Stomach (tissue), 9 donors: ENCODE measurements around the gene VGF. TPM values are rescaled to one million over a fixed set of nuclear protein-coding genes. Genes with fewer than 3 reads are reported as not detected.

Experiments used
- DNase-seq, 2 donors: peaks; one replicate each; pipeline versions ENCODE4 v3.0.0 to v3.0.0-alpha.2; 2013 to 2019
- H3K27ac ChIP-seq, 5 donors: fragments of 200-600 bp in 4 of 5; sonication (generic) in 4 of 5; one replicate each; pipeline ENCODE4 v1.5.1; 2013 to 2019; ENCODE audit warnings: mild to moderate bottlenecking in 1 of 5, moderate library complexity in 1 of 5
- H3K27me3 ChIP-seq, 3 donors: fragments of 200-600 bp; sonication (generic); one replicate each; pipeline ENCODE4 v1.5.1; 2017 to 2019; ENCODE audit warnings: mixed run types in 1 of 3
- H3K36me3 ChIP-seq, 4 donors: fragments of 200-600 bp; sonication (generic); 1 replicate in 3 of 4; 2 replicates in 1 of 4; pipeline ENCODE4 v1.5.1; 2016 to 2019
- H3K4me1 ChIP-seq, 4 donors: fragments of 200-600 bp; sonication (generic); one replicate each; pipeline ENCODE4 v1.5.1; 2016 to 2019
- H3K4me3 ChIP-seq, 4 donors: fragments of 200-600 bp; sonication (generic) in 3 of 4; one replicate each; pipeline ENCODE4 v1.5.1; 2016 to 2019; ENCODE audit warnings: mild to moderate bottlenecking in 1 of 4
- H3K9me3 ChIP-seq, 4 donors: fragments of 200-600 bp; sonication (generic); one replicate each; pipeline ENCODE4 v1.5.1; 2016 to 2019
- CTCF ChIP-seq, 7 experiments: fragments of 450-650 bp in 4 of 7; fragments of 200-600 bp in 3 of 7; sonication (generic) in 3 of 7; IDR thresholded peaks; one replicate each; pipeline ENCODE4 v1.5.1; 2016 to 2019; ENCODE audit warnings: antibody characterized with exemption in 7 of 7, control low read depth in 2 of 7, mild to moderate bottlenecking in 1 of 7
- EP300 ChIP-seq: sonication (generic); formaldehyde crosslinking; IDR thresholded peaks from one replicate; pipeline ENCODE4 v1.6.1; 2017; ENCODE audit warnings: antibody characterized with exemption
- POLR2A ChIP-seq, 4 donors: fragments of 450-650 bp; IDR thresholded peaks; one replicate each; pipeline ENCODE4 v1.6.1; 2016; ENCODE audit warnings: antibody characterized with exemption in 4 of 4, control low read depth in 2 of 4, mild to moderate bottlenecking in 1 of 4, moderate library complexity in 1 of 4
- POLR2AphosphoS5 ChIP-seq, 3 donors: sonication (generic); formaldehyde crosslinking; IDR thresholded peaks; one replicate each; pipeline ENCODE4 v1.6.1; 2016; ENCODE audit warnings: antibody characterized with exemption in 3 of 3
- WGBS, 5 donors: extraction: QIAGEN DNeasy Blood & Tissue Kit in 3 of 5; methylation state at CpG; one replicate each; pipeline versions ENCODE4 v1.1.5 to v1.1.7; 2013 to 2018; 5-methylcytosine and 5-hydroxymethylcytosine counted together
- intact Hi-C: fragments of 100-400 bp; cut with DNase I; formaldehyde crosslinking; loops from one replicate; pipeline ENCODE4 v1.15.1; 2023; ENCODE audit warnings: low total_unique reads
- polyA plus RNA-seq, 3 donors: library from polyadenylated mRNA; stranded (reverse); fragments of 200-250 nt; gene quantifications; one replicate each; pipeline ENCODE4 v1.2.3, GENCODE V29; 2013
- total RNA-seq, 5 donors: library from RNA; depleted of rRNA; stranded (reverse); fragments of >200 nt; gene quantifications; one replicate each; pipeline versions ENCODE4 v1.1.0 to v1.2.3, GENCODE V29; 2014 to 2016
- donor health status: healthy with polysubstance abuse.
- donor health status: Bipolar disorder and iron deficiency.
- donor health status: healthy.

VGF gene
- total and polyA plus RNA-seq, 8 donors = 0.15 to 5.8 (median 0.65) TPM; not detected in 4

DNA sequence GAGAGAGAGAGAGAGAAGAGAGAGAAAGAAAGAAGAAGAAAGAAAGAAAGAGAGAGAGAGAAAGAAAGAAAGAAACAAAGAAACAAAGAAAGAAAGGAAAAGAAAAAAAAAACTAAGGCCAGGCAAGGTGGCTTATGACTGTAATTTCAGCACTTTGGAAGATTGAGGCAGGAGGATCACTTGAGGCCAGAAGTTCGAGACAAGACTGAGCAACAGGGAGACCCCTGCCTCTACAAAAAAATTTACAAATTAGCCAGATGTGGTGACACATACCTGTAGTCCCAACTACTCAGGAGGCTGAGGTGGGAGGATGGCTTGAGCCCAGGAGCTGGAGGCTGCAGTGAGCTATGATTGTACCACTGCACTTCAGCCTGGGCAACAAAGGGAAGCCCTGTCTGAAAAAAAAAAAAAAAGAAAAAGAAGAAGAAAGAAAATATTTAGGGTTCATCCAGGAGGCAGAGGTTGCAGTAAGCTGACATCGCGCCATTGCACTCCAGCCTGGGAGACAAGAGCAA, 35.7 kb downstream of the VGF start:
- intact Hi-C loops = no loop called here
- Histone ChIP-seq H3K27ac (no peak overlapping the region), H3K4me3 (no peak overlapping the region), H3K36me3 (peaks cover 0 to 24% (median 2%) of the 10 kb centered on the region in 4 donors), H3K9me3 (no peaks in the 10 kb centered on the region), H3K27me3 (peaks cover 0 to 23% (median 0%) of the 10 kb centered on the region in 3 donors), H3K4me1 (peaks cover 18 to 31% (median 22%) of the 10 kb centered on the region in 4 donors)
- DNase-seq = no peak
- TF ChIP-seq POLR2A (IDR thresholded peaks at IDR 0.05) = no peak
- TF ChIP-seq POLR2AphosphoS5 (IDR thresholded peaks at IDR 0.05) = no peak
- no peak for TF ChIP-seq CTCF (IDR thresholded peaks at IDR 0.05)
- TF ChIP-seq EP300 = no peak
- 80 to 86% (median 83%) methylated on average over 3 of the region's 3 CpGs for WGBS, 5 donors

DNA sequence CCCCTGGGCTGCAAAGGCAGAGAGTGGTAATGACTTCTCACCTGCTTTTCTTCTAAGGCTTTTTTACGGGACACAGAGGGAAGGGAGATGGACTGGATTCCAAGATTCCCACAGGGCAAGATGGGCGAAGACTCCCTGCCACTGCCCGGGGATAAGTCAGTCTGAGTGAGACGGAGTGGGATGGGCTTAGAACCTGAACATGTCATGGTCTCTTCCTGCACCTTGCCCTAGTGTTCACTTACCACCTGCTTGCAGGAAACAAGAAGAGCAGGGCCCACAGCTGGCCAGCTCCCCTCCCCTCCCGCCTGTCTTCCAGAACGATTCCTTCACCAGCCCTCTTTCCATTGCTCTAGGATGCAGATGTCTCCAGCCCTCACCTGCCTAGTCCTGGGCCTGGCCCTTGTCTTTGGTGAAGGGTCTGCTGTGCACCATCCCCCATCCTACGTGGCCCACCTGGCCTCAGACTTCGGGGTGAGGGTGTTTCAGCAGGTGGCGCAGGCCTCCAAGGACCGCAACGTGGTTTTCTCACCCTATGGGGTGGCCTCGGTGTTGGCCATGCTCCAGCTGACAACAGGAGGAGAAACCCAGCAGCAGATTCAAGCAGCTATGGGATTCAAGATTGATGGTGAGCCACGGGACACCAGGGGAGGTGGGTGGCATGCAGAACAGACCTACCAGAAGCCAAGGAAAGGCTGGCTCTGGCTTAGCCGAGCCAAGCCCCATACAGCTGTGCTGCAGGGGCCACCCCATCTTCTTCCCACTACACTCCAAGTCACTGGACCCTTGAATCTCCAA, 37.1 kb downstream of the VGF start:
- peaks cover 18 to 38% (median 25%) of the 10 kb centered on the region in 4 donors for H3K4me1 ChIP-seq
- peaks cover 0 to 23% (median 0%) of the 10 kb centered on the region in 3 donors for H3K27me3 ChIP-seq
- H3K36me3 ChIP-seq = peaks cover 0 to 12% (median 2%) of the 10 kb centered on the region in 4 donors
- DNase-seq = no peak
- 74 to 87% (median 77%) methylated on average over 12 to 14 of the region's 14 CpGs for WGBS, 5 donors
- H3K4me3 ChIP-seq = peak overlapping the region in 3 of 4 donors; percentile 1 to 37 (median 25)
- intact Hi-C loops = no loop called here
- peak overlapping the region in 1 of 5 donors; percentile 38 for H3K27ac ChIP-seq
- no peaks in the 10 kb centered on the region for H3K9me3 ChIP-seq
- no peak for TF ChIP-seq POLR2AphosphoS5 (IDR thresholded peaks at IDR 0.05)
- no peak for TF ChIP-seq POLR2A (IDR thresholded peaks at IDR 0.05)
- no peak for TF ChIP-seq EP300
- no peak for TF ChIP-seq CTCF (IDR thresholded peaks at IDR 0.05)

GRCh38 chr7:101127460-101128039, 37.8 kb downstream of the VGF start:
- DNase-seq = no peak
- Histone ChIP-seq H3K36me3 (peaks cover 0 to 12% (median 2%) of the 10 kb centered on the region in 4 donors), H3K4me1 (peaks cover 25 to 45% (median 29%) of the 10 kb centered on the region in 4 donors), H3K9me3 (no peaks in the 10 kb centered on the region), H3K27me3 (peaks cover 0 to 23% (median 0%) of the 10 kb centered on the region in 3 donors), H3K4me3 (peak overlapping the region; percentile 8 to 37 (median 31)), H3K27ac (peak overlapping the region in 4 of 5 donors; percentile 38 to 81 (median 71))
- TF ChIP-seq EP300 (no peak), POLR2AphosphoS5 (IDR thresholded peaks at IDR 0.05) (no peak), CTCF (IDR thresholded peaks at IDR 0.05) (no peak), POLR2A (IDR thresholded peaks at IDR 0.05) (no peak)
- intact Hi-C loops = no loop called here
- WGBS, 5 donors = 68 to 75% (median 74%) methylated on average over 3 of the region's 3 CpGs

GRCh38 chr7:101126651-101127459, 38.5 kb downstream of the VGF start, which contains the start of gene SERPINE1:
Gene SERPINE1, plus strand, starts transcription at chr7:101127104. Its CDS starts 1,290 bp downstream, at chr7:101128394.
- H3K36me3 ChIP-seq = peaks cover 0 to 12% (median 1%) of the 10 kb centered on the region in 4 donors
- H3K27me3 ChIP-seq = peaks cover 0 to 23% (median 0%) of the 10 kb centered on the region in 3 donors
- peak within 1 kb of the TSS; percentile 8 to 37 (median 31) for H3K4me3 ChIP-seq
- peaks cover 30 to 52% (median 34%) of the 10 kb centered on the region in 4 donors for H3K4me1 ChIP-seq
- peak within 1 kb of the TSS; percentile 30 to 81 (median 70) for H3K27ac ChIP-seq
- no peaks in the 10 kb centered on the region for H3K9me3 ChIP-seq
- TF ChIP-seq POLR2AphosphoS5 (IDR thresholded peaks at IDR 0.05) (peak; percentile 32 to 91 (median 59)), EP300 (no peak)
- intact Hi-C loops = no loop called here
- DNase-seq = peak; percentile 58 to 95
- WGBS, 5 donors = 2 to 5% (median 3%) methylated on average over 20 to 22 of the region's 22 CpGs
